GM23338 (cell line): ENCODE data around the gene CLDN22. TPM values are rescaled to one million over a fixed set of nuclear protein-coding genes. Genes with fewer than 3 reads are reported as not detected.
"Not testable (repeated sequence)": the region's sequence is repeated elsewhere in the genome, so short reads cannot be mapped to it uniquely, and the experiment has no call there.

Source experiments
- ATAC-seq: fragments of 200-7000 bp; cut with Tn5 transposase; 3 replicates; pipeline ENCODE4 v1.9.1; 2020
- DNase-seq: peaks from one replicate; pipeline ENCODE4 v3.0.0-alpha.2; 2015; ENCODE audit warnings: low spot score
- H2AFZ ChIP-seq: fragments of 200-600 bp; sonication (generic); 2 replicates; pipeline ENCODE4 v1.8.0; 2016; ENCODE audit warnings: antibody characterized with exemption, mild to moderate bottlenecking, moderate library complexity
- H3F3A ChIP-seq: fragments of 200-600 bp; sonication (generic); replicated peaks from 2 replicates; pipeline ENCODE4 v1.8.0; 2017; ENCODE audit warnings: antibody characterized with exemption, mixed run types, low read depth
- H3K27ac ChIP-seq: fragments of 200-600 bp; sonication (generic); 2 replicates; pipeline ENCODE4 v1.6.1; 2016; ENCODE audit warnings: low read depth
- H3K27me3 ChIP-seq: fragments of 200-600 bp; sonication (generic); 2 replicates; pipeline ENCODE4 v1.8.0; 2016; ENCODE audit warnings: mild to moderate bottlenecking, mixed run types, moderate library complexity; ENCODE audit not compliant: insufficient read depth
- H3K36me3 ChIP-seq: fragments of 200-600 bp; sonication (generic); 2 replicates; pipeline ENCODE4 v1.8.0; 2016; ENCODE audit warnings: mild to moderate bottlenecking; ENCODE audit not compliant: insufficient read depth
- H3K4me1 ChIP-seq: fragments of 200-600 bp; sonication (generic); 2 replicates; pipeline ENCODE4 v1.8.0; 2016; ENCODE audit warnings: mild to moderate bottlenecking, moderate library complexity; ENCODE audit not compliant: insufficient read depth
- H3K4me2 ChIP-seq: fragments of 200-600 bp; sonication (generic); 2 replicates; pipeline ENCODE4 v1.7.1; 2017; ENCODE audit warnings: mixed run types
- H3K4me3 ChIP-seq: fragments of 200-600 bp; sonication (generic); 2 replicates; pipeline ENCODE4 v1.6.1; 2016; ENCODE audit warnings: mixed run types
- H3K79me2 ChIP-seq: fragments of 200-600 bp; sonication (generic); replicated peaks from 2 replicates; pipeline ENCODE4 v1.8.0; 2017; ENCODE audit warnings: mild to moderate bottlenecking; ENCODE audit not compliant: insufficient read depth
- H3K9me2 ChIP-seq: fragments of 200-600 bp; sonication (generic); 2 replicates; pipeline ENCODE4 v1.8.0; 2017; ENCODE audit not compliant: insufficient read depth
- H4K20me1 ChIP-seq: fragments of 200-600 bp; sonication (generic); replicated peaks from 2 replicates; pipeline ENCODE4 v1.8.0; 2017; ENCODE audit warnings: mild to moderate bottlenecking; ENCODE audit not compliant: insufficient read depth
- H3K27ac Mint-ChIP-seq: 2 replicates; pipeline ENCODE4 v1.8.0; 2020; ENCODE audit warnings: inconsistent platforms, mild to moderate bottlenecking, moderate library complexity, mixed read lengths
- H3K27me3 Mint-ChIP-seq: 3 replicates; pipeline ENCODE4 v1.8.0; 2022; ENCODE audit warnings: low read depth, mild to moderate bottlenecking, moderate library complexity, mixed read lengths, inconsistent platforms; ENCODE audit not compliant: insufficient read depth, poor library complexity
- H3K36me3 Mint-ChIP-seq: 3 replicates; pipeline ENCODE4 v1.8.0; 2021; ENCODE audit warnings: low read depth, mild to moderate bottlenecking, inconsistent platforms, moderate library complexity, mixed read lengths
- H3K4me1 Mint-ChIP-seq: 3 replicates; pipeline ENCODE4 v1.8.0; 2020; ENCODE audit warnings: mild to moderate bottlenecking, inconsistent platforms, mixed read lengths
- H3K4me3 Mint-ChIP-seq: 3 replicates; pipeline ENCODE4 v1.8.0; 2021; ENCODE audit warnings: moderate library complexity, mild to moderate bottlenecking, inconsistent platforms, mixed read lengths
- H3K9me3 Mint-ChIP-seq: 3 replicates; pipeline ENCODE4 v1.8.0; 2020; ENCODE audit warnings: moderate library complexity, mild to moderate bottlenecking, inconsistent platforms, mixed read lengths
- CREB1 ChIP-seq: fragments of 250-450 bp; sonication (Bioruptor Pico); IDR thresholded peaks from 2 replicates; pipeline ENCODE4 v1.5.0; 2020; ENCODE audit warnings: low read depth, mild to moderate bottlenecking, moderate library complexity
- EZH2 ChIP-seq: fragments of 200-600 bp; sonication (generic); IDR thresholded peaks from one replicate; pipeline ENCODE4 v1.8.0; 2017; ENCODE audit warnings: antibody characterized with exemption, mild to moderate bottlenecking, low read depth; ENCODE audit not compliant: unreplicated experiment
- EZH2phosphoT487 ChIP-seq: fragments of 200-600 bp; sonication (generic); IDR thresholded peaks from one replicate; pipeline ENCODE4 v1.8.1; 2018; ENCODE audit warnings: antibody characterized with exemption; ENCODE audit not compliant: unreplicated experiment
- NANOG ChIP-seq: IDR thresholded peaks from 2 replicates; pipeline ENCODE4 v1.6.1; 2016; ENCODE audit warnings: antibody characterized with exemption, borderline replicate concordance
- POLR2AphosphoS5 ChIP-seq: IDR thresholded peaks from 2 replicates; pipeline ENCODE4 v1.6.1; 2016; ENCODE audit warnings: antibody characterized with exemption, low read depth
- STAT1 ChIP-seq: IDR thresholded peaks from one replicate; pipeline ENCODE4 v1.6.1; 2016; ENCODE audit warnings: antibody characterized with exemption; ENCODE audit not compliant: unreplicated experiment
- ZNF331 ChIP-seq: fragments of 250-450 bp; sonication (Bioruptor Pico); IDR thresholded peaks from 2 replicates; pipeline ENCODE4 v1.5.0; 2020; ENCODE audit warnings: low read depth, mild to moderate bottlenecking, moderate library complexity
- polyA plus RNA-seq: library from polyadenylated mRNA; unstranded; fragments of >200 nt; fragmentation: Nextera tagmentation; extraction: Ambion mirVana; gene quantifications from 2 replicates; pipeline ENCODE4 v1.2.1, GENCODE V29; 2016
- total RNA-seq: library from RNA; depleted of rRNA; stranded (reverse); fragments of >200 nt; shearing (Covaris generic); gene quantifications from 2 replicates; pipeline ENCODE4 v1.2.3, GENCODE V29; 2014
- TF ChIP-seq, protein P1 (sequence below), 2 experiments: fragments of 200-600 bp in 1 of 2; sonication (generic) in 1 of 2; conservative IDR thresholded peaks; 2 replicates each; pipeline versions ENCODE4 v1.5.1 to v1.6.1; 2016 to 2017; ENCODE audit warnings: antibody characterized with exemption in 2 of 2, low read depth in 2 of 2, mild to moderate bottlenecking in 2 of 2, moderate library complexity in 1 of 2
- TF ChIP-seq, protein P2 (sequence below): fragments of 250-450 bp; sonication (Bioruptor Pico); IDR thresholded peaks from 2 replicates; pipeline ENCODE4 v1.5.0; 2020; ENCODE audit warnings: mild to moderate bottlenecking, moderate library complexity
- TF ChIP-seq, protein P3 (sequence below): IDR thresholded peaks from one replicate; pipeline ENCODE4 v1.6.1; 2018; ENCODE audit warnings: antibody characterized with exemption; ENCODE audit not compliant: unreplicated experiment
- TF ChIP-seq, protein P4 (sequence below): IDR thresholded peaks from 2 replicates; pipeline ENCODE4 v1.6.1; 2016; ENCODE audit warnings: antibody characterized with exemption

CLDN22 gene
- total and polyA plus RNA-seq, 2 experiments from 2014 or later: not detected

DNA sequence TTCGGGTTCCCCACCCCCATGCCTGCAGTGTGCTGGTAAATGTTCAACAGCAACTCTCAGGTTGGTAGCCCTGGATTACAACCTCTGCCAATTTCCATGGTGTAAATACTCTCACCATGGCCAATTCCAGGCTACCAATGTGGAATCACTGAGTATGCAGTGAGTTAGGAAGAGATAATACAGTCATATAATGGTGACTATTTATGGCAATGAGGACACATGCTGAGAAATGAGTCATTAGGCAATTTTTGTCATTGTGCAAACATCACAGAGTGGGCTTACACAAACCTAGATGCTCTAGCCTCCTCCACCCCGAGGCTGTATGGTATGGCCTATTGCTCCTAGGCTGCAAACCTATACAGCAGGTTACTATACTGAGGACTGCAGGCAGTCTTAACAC lies 6.8 kb upstream of the CLDN22 start:
- DNase-seq: no peak
- no peaks in the 10 kb centered on the region for H3K4me1 ChIP-seq
- Mint-ChIP-seq H3K27me3 (peaks cover 16% of the 10 kb centered on the region), H3K4me3 (no peak overlapping the region), H3K9me3 (peaks cover 24% of the 10 kb centered on the region), H3K27ac (no peak overlapping the region), H3K36me3 (peaks cover 12% of the 10 kb centered on the region; the same call in 2 of the 3 replicates), H3K4me1 (no peaks in the 10 kb centered on the region; the same call in 2 of the 3 replicates)
- H2AFZ ChIP-seq: no peak overlapping the region
- H3K36me3 ChIP-seq: no peaks in the 10 kb centered on the region
- TF ChIP-seq STAT1 (no peak), EZH2phosphoT487 (no peak), ZNF331 (CRISPR knock-in tag) (no peak), POLR2AphosphoS5 (no peak), EZH2 (no peak), CREB1 (CRISPR knock-in tag) (no peak), NANOG (no peak)
- TF ChIP-seq, protein P1, sequence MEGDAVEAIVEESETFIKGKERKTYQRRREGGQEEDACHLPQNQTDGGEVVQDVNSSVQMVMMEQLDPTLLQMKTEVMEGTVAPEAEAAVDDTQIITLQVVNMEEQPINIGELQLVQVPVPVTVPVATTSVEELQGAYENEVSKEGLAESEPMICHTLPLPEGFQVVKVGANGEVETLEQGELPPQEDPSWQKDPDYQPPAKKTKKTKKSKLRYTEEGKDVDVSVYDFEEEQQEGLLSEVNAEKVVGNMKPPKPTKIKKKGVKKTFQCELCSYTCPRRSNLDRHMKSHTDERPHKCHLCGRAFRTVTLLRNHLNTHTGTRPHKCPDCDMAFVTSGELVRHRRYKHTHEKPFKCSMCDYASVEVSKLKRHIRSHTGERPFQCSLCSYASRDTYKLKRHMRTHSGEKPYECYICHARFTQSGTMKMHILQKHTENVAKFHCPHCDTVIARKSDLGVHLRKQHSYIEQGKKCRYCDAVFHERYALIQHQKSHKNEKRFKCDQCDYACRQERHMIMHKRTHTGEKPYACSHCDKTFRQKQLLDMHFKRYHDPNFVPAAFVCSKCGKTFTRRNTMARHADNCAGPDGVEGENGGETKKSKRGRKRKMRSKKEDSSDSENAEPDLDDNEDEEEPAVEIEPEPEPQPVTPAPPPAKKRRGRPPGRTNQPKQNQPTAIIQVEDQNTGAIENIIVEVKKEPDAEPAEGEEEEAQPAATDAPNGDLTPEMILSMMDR (conservative IDR thresholded peaks at IDR 0.05; ENCODE audit: low read depth in 2 of 2): no peak
- TF ChIP-seq, protein P2, sequence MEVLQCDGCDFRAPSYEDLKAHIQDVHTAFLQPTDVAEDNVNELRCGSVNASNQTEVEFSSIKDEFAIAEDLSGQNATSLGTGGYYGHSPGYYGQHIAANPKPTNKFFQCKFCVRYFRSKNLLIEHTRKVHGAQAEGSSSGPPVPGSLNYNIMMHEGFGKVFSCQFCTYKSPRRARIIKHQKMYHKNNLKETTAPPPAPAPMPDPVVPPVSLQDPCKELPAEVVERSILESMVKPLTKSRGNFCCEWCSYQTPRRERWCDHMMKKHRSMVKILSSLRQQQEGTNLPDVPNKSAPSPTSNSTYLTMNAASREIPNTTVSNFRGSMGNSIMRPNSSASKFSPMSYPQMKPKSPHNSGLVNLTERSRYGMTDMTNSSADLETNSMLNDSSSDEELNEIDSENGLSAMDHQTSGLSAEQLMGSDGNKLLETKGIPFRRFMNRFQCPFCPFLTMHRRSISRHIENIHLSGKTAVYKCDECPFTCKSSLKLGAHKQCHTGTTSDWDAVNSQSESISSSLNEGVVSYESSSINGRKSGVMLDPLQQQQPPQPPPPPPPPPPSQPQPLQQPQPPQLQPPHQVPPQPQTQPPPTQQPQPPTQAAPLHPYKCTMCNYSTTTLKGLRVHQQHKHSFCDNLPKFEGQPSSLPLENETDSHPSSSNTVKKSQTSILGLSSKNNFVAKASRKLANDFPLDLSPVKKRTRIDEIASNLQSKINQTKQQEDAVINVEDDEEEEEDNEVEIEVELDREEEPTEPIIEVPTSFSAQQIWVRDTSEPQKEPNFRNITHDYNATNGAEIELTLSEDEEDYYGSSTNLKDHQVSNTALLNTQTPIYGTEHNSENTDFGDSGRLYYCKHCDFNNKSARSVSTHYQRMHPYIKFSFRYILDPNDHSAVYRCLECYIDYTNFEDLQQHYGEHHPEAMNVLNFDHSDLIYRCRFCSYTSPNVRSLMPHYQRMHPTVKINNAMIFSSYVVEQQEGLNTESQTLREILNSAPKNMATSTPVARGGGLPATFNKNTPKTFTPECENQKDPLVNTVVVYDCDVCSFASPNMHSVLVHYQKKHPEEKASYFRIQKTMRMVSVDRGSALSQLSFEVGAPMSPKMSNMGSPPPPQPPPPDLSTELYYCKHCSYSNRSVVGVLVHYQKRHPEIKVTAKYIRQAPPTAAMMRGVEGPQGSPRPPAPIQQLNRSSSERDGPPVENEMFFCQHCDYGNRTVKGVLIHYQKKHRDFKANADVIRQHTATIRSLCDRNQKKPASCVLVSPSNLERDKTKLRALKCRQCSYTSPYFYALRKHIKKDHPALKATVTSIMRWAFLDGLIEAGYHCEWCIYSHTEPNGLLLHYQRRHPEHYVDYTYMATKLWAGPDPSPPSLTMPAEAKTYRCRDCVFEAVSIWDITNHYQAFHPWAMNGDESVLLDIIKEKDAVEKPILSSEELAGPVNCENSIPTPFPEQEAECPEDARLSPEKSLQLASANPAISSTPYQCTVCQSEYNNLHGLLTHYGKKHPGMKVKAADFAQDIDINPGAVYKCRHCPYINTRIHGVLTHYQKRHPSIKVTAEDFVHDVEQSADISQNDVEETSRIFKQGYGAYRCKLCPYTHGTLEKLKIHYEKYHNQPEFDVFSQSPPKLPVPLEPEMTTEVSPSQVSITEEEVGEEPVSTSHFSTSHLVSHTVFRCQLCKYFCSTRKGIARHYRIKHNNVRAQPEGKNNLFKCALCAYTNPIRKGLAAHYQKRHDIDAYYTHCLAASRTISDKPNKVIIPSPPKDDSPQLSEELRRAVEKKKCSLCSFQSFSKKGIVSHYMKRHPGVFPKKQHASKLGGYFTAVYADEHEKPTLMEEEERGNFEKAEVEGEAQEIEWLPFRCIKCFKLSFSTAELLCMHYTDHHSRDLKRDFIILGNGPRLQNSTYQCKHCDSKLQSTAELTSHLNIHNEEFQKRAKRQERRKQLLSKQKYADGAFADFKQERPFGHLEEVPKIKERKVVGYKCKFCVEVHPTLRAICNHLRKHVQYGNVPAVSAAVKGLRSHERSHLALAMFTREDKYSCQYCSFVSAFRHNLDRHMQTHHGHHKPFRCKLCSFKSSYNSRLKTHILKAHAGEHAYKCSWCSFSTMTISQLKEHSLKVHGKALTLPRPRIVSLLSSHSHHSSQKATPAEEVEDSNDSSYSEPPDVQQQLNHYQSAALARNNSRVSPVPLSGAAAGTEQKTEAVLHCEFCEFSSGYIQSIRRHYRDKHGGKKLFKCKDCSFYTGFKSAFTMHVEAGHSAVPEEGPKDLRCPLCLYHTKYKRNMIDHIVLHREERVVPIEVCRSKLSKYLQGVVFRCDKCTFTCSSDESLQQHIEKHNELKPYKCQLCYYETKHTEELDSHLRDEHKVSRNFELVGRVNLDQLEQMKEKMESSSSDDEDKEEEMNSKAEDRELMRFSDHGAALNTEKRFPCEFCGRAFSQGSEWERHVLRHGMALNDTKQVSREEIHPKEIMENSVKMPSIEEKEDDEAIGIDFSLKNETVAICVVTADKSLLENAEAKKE (CRISPR knock-in tag): no peak
- TF ChIP-seq, protein P3, sequence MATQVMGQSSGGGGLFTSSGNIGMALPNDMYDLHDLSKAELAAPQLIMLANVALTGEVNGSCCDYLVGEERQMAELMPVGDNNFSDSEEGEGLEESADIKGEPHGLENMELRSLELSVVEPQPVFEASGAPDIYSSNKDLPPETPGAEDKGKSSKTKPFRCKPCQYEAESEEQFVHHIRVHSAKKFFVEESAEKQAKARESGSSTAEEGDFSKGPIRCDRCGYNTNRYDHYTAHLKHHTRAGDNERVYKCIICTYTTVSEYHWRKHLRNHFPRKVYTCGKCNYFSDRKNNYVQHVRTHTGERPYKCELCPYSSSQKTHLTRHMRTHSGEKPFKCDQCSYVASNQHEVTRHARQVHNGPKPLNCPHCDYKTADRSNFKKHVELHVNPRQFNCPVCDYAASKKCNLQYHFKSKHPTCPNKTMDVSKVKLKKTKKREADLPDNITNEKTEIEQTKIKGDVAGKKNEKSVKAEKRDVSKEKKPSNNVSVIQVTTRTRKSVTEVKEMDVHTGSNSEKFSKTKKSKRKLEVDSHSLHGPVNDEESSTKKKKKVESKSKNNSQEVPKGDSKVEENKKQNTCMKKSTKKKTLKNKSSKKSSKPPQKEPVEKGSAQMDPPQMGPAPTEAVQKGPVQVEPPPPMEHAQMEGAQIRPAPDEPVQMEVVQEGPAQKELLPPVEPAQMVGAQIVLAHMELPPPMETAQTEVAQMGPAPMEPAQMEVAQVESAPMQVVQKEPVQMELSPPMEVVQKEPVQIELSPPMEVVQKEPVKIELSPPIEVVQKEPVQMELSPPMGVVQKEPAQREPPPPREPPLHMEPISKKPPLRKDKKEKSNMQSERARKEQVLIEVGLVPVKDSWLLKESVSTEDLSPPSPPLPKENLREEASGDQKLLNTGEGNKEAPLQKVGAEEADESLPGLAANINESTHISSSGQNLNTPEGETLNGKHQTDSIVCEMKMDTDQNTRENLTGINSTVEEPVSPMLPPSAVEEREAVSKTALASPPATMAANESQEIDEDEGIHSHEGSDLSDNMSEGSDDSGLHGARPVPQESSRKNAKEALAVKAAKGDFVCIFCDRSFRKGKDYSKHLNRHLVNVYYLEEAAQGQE: no peak
- TF ChIP-seq, protein P4, sequence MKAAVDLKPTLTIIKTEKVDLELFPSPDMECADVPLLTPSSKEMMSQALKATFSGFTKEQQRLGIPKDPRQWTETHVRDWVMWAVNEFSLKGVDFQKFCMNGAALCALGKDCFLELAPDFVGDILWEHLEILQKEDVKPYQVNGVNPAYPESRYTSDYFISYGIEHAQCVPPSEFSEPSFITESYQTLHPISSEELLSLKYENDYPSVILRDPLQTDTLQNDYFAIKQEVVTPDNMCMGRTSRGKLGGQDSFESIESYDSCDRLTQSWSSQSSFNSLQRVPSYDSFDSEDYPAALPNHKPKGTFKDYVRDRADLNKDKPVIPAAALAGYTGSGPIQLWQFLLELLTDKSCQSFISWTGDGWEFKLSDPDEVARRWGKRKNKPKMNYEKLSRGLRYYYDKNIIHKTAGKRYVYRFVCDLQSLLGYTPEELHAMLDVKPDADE: no peak
- H3K27me3 ChIP-seq: no peaks in the 10 kb centered on the region
- H3F3A ChIP-seq: 0 out of 2 replicates have a peak, but pooled peaks cover 5% of the 10 kb centered on the region
- no peaks in the 10 kb centered on the region for H4K20me1 ChIP-seq
- no peak overlapping the region for H3K27ac ChIP-seq
- H3K4me3 ChIP-seq: no peak overlapping the region
- H3K9me2 ChIP-seq: no peaks in the 10 kb centered on the region
- no peak overlapping the region for H3K4me2 ChIP-seq
- no peaks in the 10 kb centered on the region for H3K79me2 ChIP-seq
- no peak for ATAC-seq

DNA sequence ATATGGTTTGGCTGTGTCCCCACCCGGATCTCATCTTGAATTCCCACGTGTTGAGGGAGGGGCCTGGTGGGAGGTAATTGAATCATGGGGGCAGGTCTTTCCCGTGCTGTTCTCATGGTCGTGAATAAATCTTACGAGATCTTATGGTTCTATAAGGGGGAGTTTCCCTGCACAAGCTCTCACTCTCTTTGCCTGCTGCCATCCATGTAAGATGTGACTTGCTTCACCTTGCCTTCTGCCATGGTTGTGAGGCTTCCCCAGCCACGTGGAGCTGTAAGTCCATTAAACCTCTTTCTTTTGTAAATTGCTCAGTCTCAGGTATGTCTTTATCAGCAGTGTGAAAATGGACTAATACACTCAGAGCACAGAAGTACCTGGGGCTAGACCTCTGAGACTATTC lies 6.3 kb upstream of the CLDN22 start:
- H3K4me1 ChIP-seq, H3K4me1 Mint-ChIP-seq, H3K9me2 ChIP-seq, H3K27ac ChIP-seq, H3K4me3 ChIP-seq, H3K79me2 ChIP-seq, H3F3A ChIP-seq, H3K36me3 ChIP-seq, H3K4me2 ChIP-seq, H3K4me3 Mint-ChIP-seq, DNase-seq, H3K27me3 ChIP-seq, H4K20me1 ChIP-seq, H3K27ac Mint-ChIP-seq, H2AFZ ChIP-seq, ATAC-seq: not testable (repeated sequence)
- Mint-ChIP-seq H3K27me3 (peaks cover 19% of the 10 kb centered on the region), H3K36me3 (peaks cover 14% of the 10 kb centered on the region; the same call in 2 of the 3 replicates), H3K9me3 (peaks cover 24% of the 10 kb centered on the region)
